Thyroid gland (tissue), 4 donors: ENCODE results near the gene FRMPD2. TPM values are rescaled to one million over a fixed set of nuclear protein-coding genes. Genes with fewer than 3 reads are reported as not detected.
"Not testable (repeated sequence)": the region's sequence is repeated elsewhere in the genome, so short reads cannot be mapped to it uniquely, and the experiment has no call there.

ENCODE experiments used
- DNase-seq, 2 donors: peaks; one replicate each; pipeline ENCODE4 v3.0.0-alpha.2; 2019
- H3K27ac ChIP-seq, 3 donors: fragments of 200-600 bp; sonication (generic); 1 replicate in 2 of 3; 2 replicates in 1 of 3; pipeline ENCODE4 v1.5.1; 2016 to 2019; ENCODE audit warnings: mild to moderate bottlenecking in 1 of 3, moderate library complexity in 1 of 3
- H3K27me3 ChIP-seq: fragments of 200-600 bp; sonication (generic); one replicate; pipeline ENCODE4 v1.5.1; 2019
- H3K36me3 ChIP-seq, 2 donors: fragments of 200-600 bp; sonication (generic); one replicate each; pipeline ENCODE4 v1.5.1; 2016 to 2019
- H3K4me1 ChIP-seq, 2 donors: fragments of 200-600 bp; sonication (generic); one replicate each; pipeline ENCODE4 v1.5.1; 2017 to 2019
- H3K4me3 ChIP-seq, 3 donors: fragments of 200-600 bp; sonication (generic); replicated peaks in 1 of 3; 1 replicate in 2 of 3; 2 replicates in 1 of 3; pipeline ENCODE4 v1.5.1; 2016; ENCODE audit warnings: mild to moderate bottlenecking in 1 of 3
- H3K9me3 ChIP-seq: fragments of 200-600 bp; sonication (generic); one replicate; pipeline ENCODE4 v1.5.1; 2017
- CTCF ChIP-seq, 6 experiments: fragments of 200-600 bp in 3 of 6; fragments of 450-650 bp in 3 of 6; sonication (generic) in 3 of 6; IDR thresholded peaks; one replicate each; pipeline ENCODE4 v1.5.1; 2016 to 2019; ENCODE audit warnings: antibody characterized with exemption in 6 of 6, mild to moderate bottlenecking in 2 of 6, inconsistent platforms in 1 of 6, moderate library complexity in 1 of 6
- POLR2A ChIP-seq, 2 donors: fragments of 450-650 bp; IDR thresholded peaks; one replicate each; pipeline ENCODE4 v1.6.1; 2017; ENCODE audit warnings: antibody characterized with exemption in 2 of 2, mild to moderate bottlenecking in 2 of 2, moderate library complexity in 1 of 2
- WGBS, 2 donors: methylation state at CpG; one replicate each; pipeline ENCODE4 v1.1.5; 2017; 5-methylcytosine and 5-hydroxymethylcytosine counted together
- intact Hi-C: fragments of 100-400 bp; cut with DNase I; formaldehyde crosslinking; loops from one replicate; pipeline ENCODE4 v1.15.1; 2023
- total RNA-seq, 4 donors: library from RNA; depleted of rRNA; stranded (reverse); fragments of >200 nt; gene quantifications; one replicate each; pipeline ENCODE4 v1.2.3, GENCODE V29; 2016

The FRMPD2 gene
- total RNA-seq, 4 donors from 2014 or later, result 0.50 to 4.4 (median 0.96) TPM

- H3K9me3 ChIP-seq, result no peaks in the 10 kb centered on the region
- TF ChIP-seq POLR2A (IDR thresholded peaks at IDR 0.05), result no peak
- no peak for TF ChIP-seq CTCF (IDR thresholded peaks at IDR 0.05)
- H3K36me3 ChIP-seq, result no peaks in the 10 kb centered on the region
- H3K4me1 ChIP-seq, result peaks cover 14 to 30% of the 10 kb centered on the region in 2 donors
- 66 to 86% methylated on average over 5 of the region's 5 CpGs for WGBS, 2 donors
- no peak for DNase-seq
- no peak overlapping the region for H3K4me3 ChIP-seq
- no peak overlapping the region for H3K27ac ChIP-seq
- intact Hi-C loops, result loop anchor here (10.0 kb wide), 1 partner anchor 71 kb away; no protein-coding TSS in a partner anchor
- H3K27me3 ChIP-seq, result no peaks in the 10 kb centered on the region
Measured at GRCh38 chr10:48285710-48286109, 11.2 kb upstream of the FRMPD2 start.

DNA sequence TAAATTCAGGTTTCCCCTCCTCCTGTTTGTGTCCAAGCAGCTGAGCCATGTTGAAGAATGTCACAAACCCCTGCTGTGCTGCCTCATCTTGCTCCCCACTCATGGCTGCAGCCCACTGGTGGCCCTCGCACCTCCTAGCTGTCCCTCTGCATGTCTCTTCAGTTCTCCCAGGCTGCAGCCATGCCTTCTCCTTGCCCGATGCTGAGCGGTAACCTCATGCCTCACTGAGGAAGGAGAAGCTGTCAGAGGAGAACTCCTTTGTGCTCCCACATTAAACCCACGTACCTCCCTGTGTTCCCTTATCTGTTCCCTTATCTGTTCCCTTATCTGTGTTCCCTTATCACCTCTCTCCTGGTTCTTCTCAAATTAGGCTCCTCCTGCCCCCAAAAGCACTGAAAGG is 10.3 kb upstream of the FRMPD2 start:
- no peak for DNase-seq
- no peaks in the 10 kb centered on the region for H3K27me3 ChIP-seq
- no peak overlapping the region for H3K27ac ChIP-seq
- no peaks in the 10 kb centered on the region for H3K36me3 ChIP-seq
- no peak overlapping the region for H3K4me3 ChIP-seq
- intact Hi-C loops, result loop anchor here (10.0 kb wide), 1 partner anchor 70 kb away; no protein-coding TSS in a partner anchor
- H3K4me1 ChIP-seq, result peaks cover 12 to 28% of the 10 kb centered on the region in 2 donors
- no peaks in the 10 kb centered on the region for H3K9me3 ChIP-seq
- 57 to 78% methylated on average over 4 of the region's 4 CpGs for WGBS, 2 donors
- no peak for TF ChIP-seq CTCF (IDR thresholded peaks at IDR 0.05)

DNA sequence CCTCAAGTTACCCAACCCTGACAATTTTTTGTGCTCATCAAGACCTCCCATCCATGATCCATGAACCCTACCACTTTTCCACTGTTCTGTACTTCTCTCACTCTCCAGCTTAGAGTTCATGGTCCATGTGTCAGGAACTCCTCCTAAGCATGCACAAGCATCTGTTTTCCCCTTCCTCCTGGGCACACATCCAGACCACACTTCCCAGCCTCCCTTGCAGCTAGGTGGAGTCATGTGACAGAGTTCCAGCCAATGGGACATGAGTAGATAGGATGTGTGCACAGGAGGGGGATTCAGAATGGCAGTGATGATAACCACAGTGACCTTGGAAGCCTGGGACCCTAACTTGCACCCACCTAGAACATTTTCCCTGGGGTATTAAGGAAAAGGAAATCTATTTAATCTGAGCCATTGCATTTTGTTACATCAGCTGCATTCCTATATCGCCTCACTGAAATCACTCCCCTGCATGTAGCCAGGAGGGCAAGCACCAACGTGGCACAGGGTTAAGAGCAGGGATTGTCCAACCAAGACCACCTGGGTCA is 9.6 kb upstream of the FRMPD2 start:
- Histone ChIP-seq H3K4me1 (peaks cover 10 to 20% of the 10 kb centered on the region in 2 donors), H3K9me3 (no peaks in the 10 kb centered on the region), H3K27ac (no peak overlapping the region), H3K4me3 (no peak overlapping the region), H3K36me3 (no peaks in the 10 kb centered on the region), H3K27me3 (no peaks in the 10 kb centered on the region)
- intact Hi-C loops, result loop anchor here (10.0 kb wide), 1 partner anchor 69 kb away; no protein-coding TSS in a partner anchor
- DNase-seq, result no peak
- WGBS, 2 donors, result 92 to 100% methylated on average over 2 of the region's 2 CpGs
- no peak for TF ChIP-seq CTCF (IDR thresholded peaks at IDR 0.05)
- TF ChIP-seq POLR2A (IDR thresholded peaks at IDR 0.05), result no peak

DNA sequence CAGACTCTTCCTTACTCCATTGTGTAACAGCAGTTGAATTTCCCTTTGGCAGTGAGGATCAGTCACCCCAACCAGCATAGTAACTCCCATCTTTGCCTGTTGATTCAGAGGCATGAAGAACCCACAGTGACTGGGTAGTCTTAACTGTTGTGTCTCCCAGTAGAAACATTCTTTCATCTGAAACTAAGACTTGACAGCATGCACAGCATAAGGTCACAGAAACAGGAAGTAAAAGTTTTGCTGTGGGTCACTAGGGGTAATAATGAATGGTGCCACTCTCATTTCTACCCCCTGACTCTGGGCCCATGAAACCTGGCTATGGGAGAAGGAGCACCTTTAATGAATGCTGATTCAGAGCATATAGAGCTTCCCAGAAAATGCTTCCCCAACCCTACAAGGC is 8.3 kb upstream of the FRMPD2 start:
- peaks cover 0 to 8% of the 10 kb centered on the region in 2 donors for H3K4me1 ChIP-seq
- no peak overlapping the region for H3K4me3 ChIP-seq
- no peaks in the 10 kb centered on the region for H3K36me3 ChIP-seq
- no peaks in the 10 kb centered on the region for H3K9me3 ChIP-seq
- H3K27me3 ChIP-seq, result no peaks in the 10 kb centered on the region
- intact Hi-C loops, result loop anchor here (10.0 kb wide), 1 partner anchor 68 kb away; no protein-coding TSS in a partner anchor
- no peak for TF ChIP-seq POLR2A (IDR thresholded peaks at IDR 0.05)
- no peak for TF ChIP-seq CTCF (IDR thresholded peaks at IDR 0.05)
- DNase-seq, result no peak
- H3K27ac ChIP-seq, result no peak overlapping the region

DNA sequence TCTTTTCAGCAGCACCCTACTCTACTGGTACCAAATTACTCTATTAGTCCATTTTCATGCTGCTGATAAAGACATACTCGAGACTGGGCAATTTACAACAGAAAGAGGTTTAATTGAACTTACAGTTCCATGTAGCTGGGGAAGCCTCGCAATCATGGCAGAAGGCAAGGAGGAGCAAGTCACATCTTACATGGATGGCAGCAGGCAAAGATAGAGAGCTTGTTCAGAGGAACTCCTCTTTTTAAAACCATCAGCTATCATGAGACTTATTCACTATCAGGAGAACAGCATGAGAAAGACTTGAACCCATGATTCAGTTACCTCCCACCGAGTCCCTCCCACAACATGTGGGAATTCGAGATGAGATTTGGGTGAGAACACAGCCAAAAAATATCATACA is 7.2 kb upstream of the FRMPD2 start:
- 87 to 88% methylated on average over 4 of the region's 4 CpGs for WGBS, 2 donors
- H3K4me1 ChIP-seq, H3K9me3 ChIP-seq, H3K27me3 ChIP-seq, H3K27ac ChIP-seq, DNase-seq, H3K36me3 ChIP-seq, H3K4me3 ChIP-seq: not testable (repeated sequence)
- intact Hi-C loops, result loop anchor here (10.0 kb wide), 1 partner anchor 67 kb away; no protein-coding TSS in a partner anchor
